Measurements from ENCODE around the gene SLITRK5.

DNA sequence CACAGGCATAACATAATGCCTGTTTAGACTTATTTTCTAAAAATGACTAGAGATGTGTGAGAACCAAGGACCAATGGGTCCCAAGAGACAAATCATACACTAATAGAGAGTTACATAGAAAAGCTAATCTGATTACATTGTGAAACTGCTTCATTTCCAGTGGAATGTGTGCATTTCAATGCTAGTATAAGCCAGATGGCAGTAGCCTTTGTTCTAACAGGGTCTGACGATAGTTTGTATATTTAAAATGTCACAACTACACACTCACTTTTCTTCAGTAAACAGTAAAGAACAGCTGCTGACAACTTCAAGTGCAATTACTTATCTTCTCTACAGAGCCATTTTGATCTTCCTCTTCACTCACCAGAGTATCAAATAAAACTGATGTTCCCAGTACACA lies 4.3 kb upstream of the SLITRK5 start:
- TF ChIP-seq, protein P1, sequence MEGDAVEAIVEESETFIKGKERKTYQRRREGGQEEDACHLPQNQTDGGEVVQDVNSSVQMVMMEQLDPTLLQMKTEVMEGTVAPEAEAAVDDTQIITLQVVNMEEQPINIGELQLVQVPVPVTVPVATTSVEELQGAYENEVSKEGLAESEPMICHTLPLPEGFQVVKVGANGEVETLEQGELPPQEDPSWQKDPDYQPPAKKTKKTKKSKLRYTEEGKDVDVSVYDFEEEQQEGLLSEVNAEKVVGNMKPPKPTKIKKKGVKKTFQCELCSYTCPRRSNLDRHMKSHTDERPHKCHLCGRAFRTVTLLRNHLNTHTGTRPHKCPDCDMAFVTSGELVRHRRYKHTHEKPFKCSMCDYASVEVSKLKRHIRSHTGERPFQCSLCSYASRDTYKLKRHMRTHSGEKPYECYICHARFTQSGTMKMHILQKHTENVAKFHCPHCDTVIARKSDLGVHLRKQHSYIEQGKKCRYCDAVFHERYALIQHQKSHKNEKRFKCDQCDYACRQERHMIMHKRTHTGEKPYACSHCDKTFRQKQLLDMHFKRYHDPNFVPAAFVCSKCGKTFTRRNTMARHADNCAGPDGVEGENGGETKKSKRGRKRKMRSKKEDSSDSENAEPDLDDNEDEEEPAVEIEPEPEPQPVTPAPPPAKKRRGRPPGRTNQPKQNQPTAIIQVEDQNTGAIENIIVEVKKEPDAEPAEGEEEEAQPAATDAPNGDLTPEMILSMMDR (IDR thresholded peaks at IDR 0.05), result no peak
- TF ChIP-seq POLR2AphosphoS5 (IDR thresholded peaks at IDR 0.05; ENCODE audit: low read depth, low read length), result no peak
- TF ChIP-seq, protein P2, sequence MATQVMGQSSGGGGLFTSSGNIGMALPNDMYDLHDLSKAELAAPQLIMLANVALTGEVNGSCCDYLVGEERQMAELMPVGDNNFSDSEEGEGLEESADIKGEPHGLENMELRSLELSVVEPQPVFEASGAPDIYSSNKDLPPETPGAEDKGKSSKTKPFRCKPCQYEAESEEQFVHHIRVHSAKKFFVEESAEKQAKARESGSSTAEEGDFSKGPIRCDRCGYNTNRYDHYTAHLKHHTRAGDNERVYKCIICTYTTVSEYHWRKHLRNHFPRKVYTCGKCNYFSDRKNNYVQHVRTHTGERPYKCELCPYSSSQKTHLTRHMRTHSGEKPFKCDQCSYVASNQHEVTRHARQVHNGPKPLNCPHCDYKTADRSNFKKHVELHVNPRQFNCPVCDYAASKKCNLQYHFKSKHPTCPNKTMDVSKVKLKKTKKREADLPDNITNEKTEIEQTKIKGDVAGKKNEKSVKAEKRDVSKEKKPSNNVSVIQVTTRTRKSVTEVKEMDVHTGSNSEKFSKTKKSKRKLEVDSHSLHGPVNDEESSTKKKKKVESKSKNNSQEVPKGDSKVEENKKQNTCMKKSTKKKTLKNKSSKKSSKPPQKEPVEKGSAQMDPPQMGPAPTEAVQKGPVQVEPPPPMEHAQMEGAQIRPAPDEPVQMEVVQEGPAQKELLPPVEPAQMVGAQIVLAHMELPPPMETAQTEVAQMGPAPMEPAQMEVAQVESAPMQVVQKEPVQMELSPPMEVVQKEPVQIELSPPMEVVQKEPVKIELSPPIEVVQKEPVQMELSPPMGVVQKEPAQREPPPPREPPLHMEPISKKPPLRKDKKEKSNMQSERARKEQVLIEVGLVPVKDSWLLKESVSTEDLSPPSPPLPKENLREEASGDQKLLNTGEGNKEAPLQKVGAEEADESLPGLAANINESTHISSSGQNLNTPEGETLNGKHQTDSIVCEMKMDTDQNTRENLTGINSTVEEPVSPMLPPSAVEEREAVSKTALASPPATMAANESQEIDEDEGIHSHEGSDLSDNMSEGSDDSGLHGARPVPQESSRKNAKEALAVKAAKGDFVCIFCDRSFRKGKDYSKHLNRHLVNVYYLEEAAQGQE (IDR thresholded peaks at IDR 0.05; ENCODE audit: insufficient read depth in 1 of 2, low read depth in 2 of 2, low read length in 1 of 2), result no peak

All from Panc1 (cell line).